Stimulated activated CD4-positive, alpha-beta T cell treated with anti-CD3 and anti-CD28 coated beads, Interleukin-4, amount 100 ng/mL, for 48 hours (primary cell): ENCODE results near the gene GTF2IRD1.
"Not testable (repeated sequence)": the region's sequence is repeated elsewhere in the genome, so short reads cannot be mapped to it uniquely, and the experiment has no call there.

ENCODE experiments used
- DNase-seq, 2 donors: peaks; one replicate each; pipeline ENCODE4 v3.0.0-alpha.2; 2020; ENCODE audit warnings: low read depth in 2 of 2

The GTF2IRD1 gene

GRCh38 chr7:74453322-74454011, at the start of gene GTF2IRD1:
Gene GTF2IRD1 (plus strand): TSS chr7:74453906. CDS start chr7:74508081, 54,175 bp downstream.
- peak; percentile 41 for DNase-seq

- no peak for DNase-seq
Observed at GRCh38 chr7:74404388-74404700, 49.4 kb upstream of the GTF2IRD1 start.

GRCh38 chr7:74404741-74405140, 49.0 kb upstream of the GTF2IRD1 start:
- DNase-seq: no peak

- DNase-seq: peak in 1 of 2 donors; percentile 7
Observed at GRCh38 chr7:74405191-74405898, 48.4 kb upstream of the GTF2IRD1 start.

GRCh38 chr7:74405899-74406512, 47.7 kb upstream of the GTF2IRD1 start:
- no peak for DNase-seq

- no peak for DNase-seq
Observed at GRCh38 chr7:74407958-74408357, 45.7 kb upstream of the GTF2IRD1 start.

- no peak for DNase-seq
Observed at GRCh38 chr7:74409571-74409970, 44.1 kb upstream of the GTF2IRD1 start.

GRCh38 chr7:74410772-74411171, 42.9 kb upstream of the GTF2IRD1 start:
- no peak for DNase-seq

GRCh38 chr7:74411571-74411970, 42.1 kb upstream of the GTF2IRD1 start:
- DNase-seq: not testable (repeated sequence)

- no peak for DNase-seq
Observed at GRCh38 chr7:74412056-74412455, 41.6 kb upstream of the GTF2IRD1 start.

- DNase-seq: no peak
Observed at GRCh38 chr7:74412603-74413002, 41.1 kb upstream of the GTF2IRD1 start.

- DNase-seq: not testable (repeated sequence)
Observed at GRCh38 chr7:74414595-74415333, 38.9 kb upstream of the GTF2IRD1 start.

- peak; percentile 19 to 41 for DNase-seq
Observed at GRCh38 chr7:74417419-74417971, 36.2 kb upstream of the GTF2IRD1 start.

- DNase-seq: no peak
Observed at GRCh38 chr7:74418076-74418475, 35.6 kb upstream of the GTF2IRD1 start.

- no peak for DNase-seq
Observed at GRCh38 chr7:74418538-74418937, 35.2 kb upstream of the GTF2IRD1 start.

- DNase-seq: not testable (repeated sequence)
Observed at GRCh38 chr7:74419232-74419631, 34.5 kb upstream of the GTF2IRD1 start.

GRCh38 chr7:74420006-74420405, 33.7 kb upstream of the GTF2IRD1 start:
- DNase-seq: no peak

- no peak for DNase-seq
Observed at GRCh38 chr7:74424291-74424880, 29.3 kb upstream of the GTF2IRD1 start.

- no peak for DNase-seq
Observed at GRCh38 chr7:74428023-74428422, 25.7 kb upstream of the GTF2IRD1 start.

GRCh38 chr7:74429153-74429747, 24.5 kb upstream of the GTF2IRD1 start:
- DNase-seq: no peak

GRCh38 chr7:74430409-74430808, 23.3 kb upstream of the GTF2IRD1 start:
- not testable (repeated sequence) for DNase-seq
